CD4-positive, alpha-beta T cell treated with Interleukin-17A for 1 hour (primary cell): ENCODE data around the gene DNAAF1.

Experiments
- DNase-seq: peaks from one replicate; pipeline ENCODE4 v3.0.0-alpha.2; 2020

Gene DNAAF1

DNA sequence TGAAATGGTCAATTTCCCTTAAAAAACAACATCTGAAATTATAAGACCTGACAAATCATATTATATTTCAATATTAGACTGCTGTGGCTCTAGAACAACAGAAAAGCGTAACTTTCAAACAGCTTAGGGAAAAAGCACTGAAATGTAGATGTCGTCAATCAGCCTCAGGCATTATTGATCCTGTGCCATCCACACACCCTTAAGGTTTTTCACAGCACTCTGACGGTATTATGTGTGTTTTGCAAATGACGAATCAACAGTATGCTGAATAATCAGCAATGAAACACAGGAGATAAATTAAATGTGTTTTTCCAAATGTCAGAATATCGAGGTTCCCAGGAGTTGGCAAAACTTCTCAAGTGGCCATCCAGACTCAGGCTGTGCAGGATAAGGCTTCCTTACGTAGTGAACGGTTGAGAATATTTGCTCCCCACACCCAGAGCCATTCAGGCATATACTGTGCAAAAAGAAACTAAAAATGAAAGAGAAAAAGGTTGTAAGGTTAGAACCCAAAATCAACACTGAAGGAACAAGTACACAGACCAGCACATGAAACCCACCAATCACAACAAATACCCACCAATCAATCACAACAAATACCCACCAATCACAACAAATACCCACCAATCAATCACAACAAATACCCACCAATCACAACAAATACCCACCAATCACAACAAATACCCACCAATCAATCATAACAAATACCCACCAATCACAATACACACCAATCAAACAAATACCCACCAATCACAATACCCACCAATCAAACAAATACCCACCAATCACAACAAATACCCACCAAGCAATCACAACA, 20.6 kb upstream of the DNAAF1 start:
- DNase-seq, result no peak

DNA sequence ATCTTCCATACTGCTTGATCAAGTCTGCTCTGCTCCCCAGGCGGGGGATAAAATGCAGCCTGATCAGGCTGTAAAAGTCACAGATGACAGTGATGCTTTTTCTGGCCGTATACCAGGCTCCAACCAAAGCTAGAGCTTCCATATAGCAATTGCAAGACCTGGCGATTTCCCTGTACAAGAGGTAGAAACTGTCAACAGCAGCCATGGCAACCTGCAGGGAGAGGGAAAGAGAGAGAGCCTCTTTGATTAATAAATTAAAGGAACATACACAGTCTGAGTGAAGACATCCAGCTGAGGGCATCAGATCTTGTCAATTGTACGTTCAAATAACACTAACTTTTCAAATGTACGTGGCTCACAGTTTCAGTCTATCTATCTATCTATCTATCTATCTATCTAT, 14.0 kb upstream of the DNAAF1 start:
- no peak for DNase-seq

DNA sequence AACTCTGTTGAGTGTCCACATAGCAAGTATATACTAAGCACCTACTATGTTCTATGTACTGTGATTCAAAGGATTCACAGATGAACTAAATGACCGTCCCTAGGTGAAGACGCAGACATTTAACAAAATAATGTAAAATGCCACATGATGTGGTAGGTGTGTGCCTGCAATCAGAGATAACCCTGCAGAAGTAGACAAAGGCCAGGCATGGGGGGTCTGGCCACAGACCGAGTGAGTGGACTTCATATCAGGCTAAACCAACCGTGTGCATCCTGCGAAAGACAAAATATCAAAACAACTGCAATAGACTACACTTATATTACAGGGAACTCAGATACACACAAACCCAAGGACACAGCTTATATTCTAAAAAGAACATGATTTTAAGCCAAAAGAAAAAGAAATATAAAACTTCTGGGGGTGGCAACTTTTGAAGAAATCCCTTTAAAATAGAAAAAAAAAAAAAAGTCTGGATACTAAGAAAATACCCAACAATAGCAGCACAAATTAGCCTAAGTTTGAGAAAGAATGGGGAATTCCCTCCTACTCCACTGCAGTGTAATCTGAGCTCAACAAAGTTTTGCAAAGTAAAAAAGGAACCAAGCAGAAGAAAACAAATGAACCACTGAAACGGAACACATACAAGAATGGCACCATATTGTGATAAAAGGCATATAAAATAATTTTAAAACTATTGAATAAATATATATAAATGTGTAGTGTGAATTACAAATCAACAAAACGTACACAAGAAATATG, 12.4 kb upstream of the DNAAF1 start:
- no peak for DNase-seq

GRCh38 chr16:84136331-84137125, 8.6 kb upstream of the DNAAF1 start:
- DNase-seq, result no peak

GRCh38 chr16:84137287-84137686, 7.8 kb upstream of the DNAAF1 start:
- no peak for DNase-seq

- DNase-seq, result no peak
Measured at GRCh38 chr16:84137769-84138357, 7.2 kb upstream of the DNAAF1 start.

DNA sequence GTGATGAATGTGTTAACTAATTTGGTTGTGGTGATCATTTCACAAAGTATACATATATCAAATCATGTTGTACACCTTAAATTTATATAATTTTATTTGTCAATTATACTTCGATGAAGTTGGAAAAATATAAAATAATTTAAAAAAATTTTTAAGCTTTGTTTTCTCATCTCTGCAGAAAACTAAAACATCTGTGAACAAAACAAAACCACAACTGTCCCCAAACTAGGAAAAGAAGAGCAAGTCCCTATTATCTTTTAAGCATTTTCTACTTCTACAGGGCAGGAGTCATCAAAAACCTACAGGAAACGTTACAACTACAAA, 6.6 kb upstream of the DNAAF1 start:
- DNase-seq, result no peak

DNA sequence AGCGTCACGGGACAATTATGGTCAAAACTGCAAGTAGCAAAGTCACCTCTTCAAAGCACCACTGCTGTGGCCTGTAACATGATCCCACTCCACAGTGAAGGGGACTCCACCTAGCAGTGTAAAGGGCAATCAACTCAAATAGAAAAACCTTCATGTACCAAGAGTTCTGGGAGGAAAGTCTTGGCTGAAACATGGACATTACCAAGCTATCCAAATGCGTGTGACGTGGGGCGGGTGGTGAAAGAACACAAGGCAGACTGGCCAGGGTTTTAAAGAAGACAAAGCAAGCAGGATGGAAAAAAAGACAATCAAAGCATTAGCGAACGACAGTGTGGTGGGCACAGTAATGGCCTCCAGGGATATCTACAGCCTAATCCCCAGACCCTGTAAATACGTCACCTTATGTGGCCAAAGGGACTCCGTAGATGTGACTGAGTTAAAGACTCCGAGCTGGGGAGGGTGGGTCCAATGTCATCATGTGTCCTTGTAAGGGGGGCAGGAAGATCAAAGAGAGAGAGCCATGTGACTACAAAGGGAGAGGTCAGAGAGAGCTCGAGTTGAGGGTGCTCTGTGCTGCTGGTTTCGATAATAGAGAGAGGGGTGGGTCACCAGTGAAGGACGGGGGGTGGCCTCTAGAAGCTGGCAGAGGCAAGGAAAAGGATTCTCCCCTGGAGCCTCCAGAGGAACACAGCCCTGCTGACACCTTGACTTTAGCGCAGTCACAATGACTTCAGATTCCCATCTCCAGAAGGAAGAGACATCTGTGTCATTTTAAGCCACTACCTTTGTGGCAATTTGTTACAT, 6.1 kb upstream of the DNAAF1 start:
- no peak for DNase-seq

GRCh38 chr16:84139628-84140258, 5.4 kb upstream of the DNAAF1 start:
- no peak for DNase-seq

- DNase-seq, result peak; percentile 7
Measured at GRCh38 chr16:84141143-84141670, 3.9 kb upstream of the DNAAF1 start.

- DNase-seq, result no peak
Measured at GRCh38 chr16:84143081-84143480, 2.0 kb upstream of the DNAAF1 start.

- DNase-seq, result no peak
Measured at GRCh38 chr16:84143784-84144199, 1.3 kb upstream of the DNAAF1 start.

GRCh38 chr16:84144209-84144858, 774 bp upstream of the DNAAF1 start:
- peak; percentile 52 for DNase-seq

DNA sequence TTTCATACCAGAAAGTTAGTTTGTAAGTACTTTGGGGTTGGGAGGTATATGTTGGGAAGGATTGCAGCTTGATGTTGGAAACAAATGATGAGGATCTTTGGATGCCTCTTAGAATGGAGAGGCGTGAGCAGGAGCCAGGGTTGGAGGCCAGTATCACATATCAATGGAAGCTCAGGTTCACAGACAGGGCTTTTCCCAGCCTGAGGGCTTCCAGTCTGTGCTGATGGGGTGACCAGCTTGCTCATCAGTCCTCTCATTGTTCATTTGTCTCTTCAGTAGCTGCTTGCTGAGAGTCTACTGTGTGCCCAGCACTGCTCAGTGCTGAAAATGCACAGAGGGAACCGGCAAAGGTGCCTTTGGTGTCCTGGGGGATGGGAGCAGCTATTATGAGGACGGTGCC, 5.8 kb downstream of the DNAAF1 start:
- DNase-seq, result no peak

DNA sequence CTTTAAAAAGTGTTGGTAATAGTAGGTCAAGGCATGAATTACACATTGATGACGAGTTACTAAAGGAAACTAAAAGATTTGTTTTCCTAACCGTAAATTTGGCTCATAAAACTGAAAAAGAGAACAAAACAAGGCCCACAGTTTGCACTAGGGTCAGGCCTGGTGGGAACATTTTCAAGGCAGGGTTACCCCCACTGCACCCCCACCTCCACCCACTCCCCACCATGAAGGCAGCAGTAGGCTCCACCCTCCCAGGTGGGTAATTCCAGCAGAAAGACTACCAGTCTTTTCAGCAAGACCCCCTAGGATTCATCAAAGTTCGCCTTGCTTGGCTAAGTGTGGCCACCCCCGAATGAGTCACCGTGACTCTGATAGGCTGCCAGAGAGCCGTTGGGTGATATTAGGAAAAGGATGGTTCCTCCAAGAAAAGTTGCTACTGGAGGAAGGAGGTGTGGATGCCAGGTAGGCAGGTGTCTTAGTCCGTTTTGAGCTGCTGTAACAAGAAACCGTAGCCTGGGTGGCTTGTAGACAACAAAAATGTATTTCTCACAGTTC, 8.6 kb downstream of the DNAAF1 start:
- DNase-seq, result no peak

DNA sequence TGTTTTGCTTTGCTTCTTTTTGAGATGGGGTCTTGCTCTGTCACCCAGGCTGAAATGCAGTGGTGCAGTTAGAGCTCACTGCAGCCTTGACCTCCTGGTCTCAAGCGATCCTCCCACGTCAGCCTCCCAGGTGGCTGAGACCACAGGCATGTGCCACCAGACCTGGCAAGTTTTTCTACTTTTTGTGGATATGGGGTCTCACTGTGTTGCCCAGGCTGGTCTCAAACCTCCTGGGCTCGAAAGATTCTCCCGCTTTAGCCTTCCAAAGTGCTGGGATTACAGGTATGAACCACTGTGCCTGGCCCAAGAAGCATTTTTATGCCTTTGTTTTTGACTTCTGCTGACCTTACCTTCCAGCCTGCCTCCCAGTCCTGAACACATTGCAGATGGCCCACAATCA, 10.1 kb downstream of the DNAAF1 start:
- DNase-seq, result no peak

- no peak for DNase-seq
Measured at GRCh38 chr16:84155771-84156170, 10.7 kb downstream of the DNAAF1 start.

DNA sequence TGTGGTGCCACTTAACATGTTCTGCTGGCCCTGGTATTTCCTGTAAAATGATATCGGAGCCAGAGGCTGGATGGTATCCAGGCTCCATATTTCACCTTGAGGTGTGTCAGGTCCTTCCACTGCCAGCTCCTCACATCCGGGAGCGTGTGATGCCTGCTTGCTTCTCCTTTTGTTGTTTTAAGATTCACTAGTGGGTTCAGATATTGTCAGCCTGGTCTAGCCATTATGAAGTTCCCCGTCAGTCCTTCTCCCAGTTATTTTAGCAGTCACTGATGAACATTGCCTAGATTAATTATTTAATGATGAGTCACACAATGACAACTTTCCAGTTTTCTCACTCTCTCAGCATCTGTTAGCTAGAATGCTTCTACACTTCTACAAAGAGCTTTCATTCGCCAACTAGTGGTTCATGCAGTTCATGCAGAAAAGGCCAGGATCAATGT, 11.3 kb downstream of the DNAAF1 start:
- no peak for DNase-seq

DNA sequence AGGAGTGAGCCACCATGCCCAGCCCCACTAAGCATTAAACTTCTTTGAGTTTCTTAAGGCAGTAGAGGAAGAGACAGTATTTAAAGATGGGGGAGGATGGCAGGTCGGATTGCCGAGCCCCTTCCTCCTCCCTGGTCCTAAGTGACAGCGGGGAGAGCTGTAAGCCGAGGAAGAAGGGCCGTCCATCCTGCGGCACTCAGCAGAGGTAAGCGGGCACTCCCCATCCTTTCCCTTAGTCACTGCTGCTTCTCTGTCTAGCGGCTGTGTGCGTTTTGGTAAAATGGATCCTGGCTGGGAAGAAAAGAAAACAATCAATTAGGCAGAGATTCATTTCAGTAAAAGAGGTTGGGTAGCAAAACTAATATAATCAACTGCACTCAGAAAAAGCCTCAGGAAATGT, 13.9 kb downstream of the DNAAF1 start:
- no peak for DNase-seq

DNA sequence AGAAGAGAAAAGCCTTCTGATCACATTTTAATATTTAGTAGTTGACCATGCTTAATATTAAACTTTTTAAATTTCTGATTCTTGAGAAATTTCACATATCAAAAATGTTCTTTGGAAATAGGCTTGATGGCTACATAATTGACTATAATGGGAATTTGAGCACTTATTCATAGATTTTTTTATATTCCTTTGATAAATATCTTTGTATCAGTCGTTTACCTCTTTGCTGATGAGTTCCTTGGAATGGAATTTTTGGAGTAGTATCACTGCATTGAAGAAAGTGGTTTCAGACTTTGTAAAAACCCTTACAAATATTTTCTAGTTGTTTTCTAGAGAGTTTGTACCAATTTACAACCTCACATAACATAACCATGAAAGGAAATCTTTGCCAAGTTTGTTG, 14.7 kb downstream of the DNAAF1 start:
- no peak for DNase-seq

- DNase-seq, result no peak
Measured at GRCh38 chr16:84161037-84161436, 15.9 kb downstream of the DNAAF1 start.
